Epithelial cell of alveolus of lung (primary cell): ENCODE results near the gene ADRM1. TPM values are rescaled to one million over a fixed set of nuclear protein-coding genes. Genes with fewer than 3 reads are reported as not detected.

Experiments
- total RNA-seq: library from RNA; depleted of rRNA; stranded (reverse); fragments of >200 nt; gene quantifications from 2 replicates; pipeline ENCODE4 v1.2.1, GENCODE V29; 2015

The ADRM1 gene, protein sequence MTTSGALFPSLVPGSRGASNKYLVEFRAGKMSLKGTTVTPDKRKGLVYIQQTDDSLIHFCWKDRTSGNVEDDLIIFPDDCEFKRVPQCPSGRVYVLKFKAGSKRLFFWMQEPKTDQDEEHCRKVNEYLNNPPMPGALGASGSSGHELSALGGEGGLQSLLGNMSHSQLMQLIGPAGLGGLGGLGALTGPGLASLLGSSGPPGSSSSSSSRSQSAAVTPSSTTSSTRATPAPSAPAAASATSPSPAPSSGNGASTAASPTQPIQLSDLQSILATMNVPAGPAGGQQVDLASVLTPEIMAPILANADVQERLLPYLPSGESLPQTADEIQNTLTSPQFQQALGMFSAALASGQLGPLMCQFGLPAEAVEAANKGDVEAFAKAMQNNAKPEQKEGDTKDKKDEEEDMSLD
- total RNA-seq = 119 and 169 TPM in 2 replicates

DNA sequence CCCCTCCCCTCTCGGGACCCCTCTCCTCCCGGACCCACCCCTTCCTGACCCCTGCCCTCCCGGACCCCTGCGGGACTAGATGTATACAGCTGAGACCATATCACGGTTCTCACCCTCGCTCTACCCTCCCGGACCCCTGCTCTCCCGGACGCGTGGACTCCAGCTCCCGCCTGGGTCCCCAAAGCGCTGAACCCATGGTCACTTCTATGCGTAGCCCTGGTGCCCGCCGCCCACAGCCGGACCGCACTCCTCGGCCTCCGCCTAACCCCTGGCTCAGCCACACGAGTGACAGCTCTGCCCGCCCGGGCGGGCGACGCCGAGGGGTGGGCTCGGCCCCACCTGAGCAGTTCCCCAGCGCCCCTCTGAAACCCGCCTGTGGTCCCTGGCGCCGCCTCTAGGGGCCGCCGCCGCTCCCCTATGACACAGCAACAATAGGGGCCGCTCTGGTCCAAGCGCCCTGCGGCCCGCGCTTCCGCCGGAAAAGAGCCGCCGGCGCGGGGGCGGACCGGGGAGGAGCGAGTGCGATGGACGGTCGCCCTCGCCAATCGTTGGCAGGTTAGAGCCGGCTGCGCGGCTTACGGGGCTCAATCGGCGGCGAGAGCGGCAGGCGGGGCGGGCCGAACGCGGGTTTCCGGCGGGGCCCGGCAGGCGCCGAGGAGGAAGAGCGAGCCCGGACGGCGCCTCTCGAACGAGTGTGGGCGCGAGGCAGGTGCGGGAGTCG is at the start of gene ADRM1:
TSS of gene ADRM1 (plus strand) at position 657 of the 721 bp plus-strand sequence. CDS start 572 bp downstream, outside the sequence.

Other genes starting within 250 kb of the ADRM1 start
- gene TAF4, start 237.1 kb upstream of the ADRM1 start, total RNA-seq = 5.2 and 27.3 TPM in 2 replicates
- gene LSM14B, start 180.5 kb upstream of the ADRM1 start, total RNA-seq = 19.0 and 19.4 TPM in 2 replicates
- 315 and 482 TPM in 2 replicates for gene PSMA7, start 159.6 kb upstream of the ADRM1 start, total RNA-seq
- 4.8 and 11.9 TPM in 2 replicates for gene SS18L1, start 159.2 kb upstream of the ADRM1 start, total RNA-seq
- gene MTG2, start 120.0 kb upstream of the ADRM1 start, total RNA-seq = 16.2 and 40.8 TPM in 2 replicates
- gene HRH3, start 82.7 kb upstream of the ADRM1 start, total RNA-seq = not detected in 2 replicates
- gene OSBPL2, start 64.5 kb upstream of the ADRM1 start, total RNA-seq = 14.1 and 16.3 TPM in 2 replicates
- 36.6 and 74.3 TPM in 2 replicates for gene LAMA5, start 64.3 kb downstream of the ADRM1 start, total RNA-seq
- gene RPS21, start 84.1 kb downstream of the ADRM1 start, total RNA-seq = 1,933 and 5,001 TPM in 2 replicates
- 3.0 and 3.7 TPM in 2 replicates for gene CABLES2, start 104.3 kb downstream of the ADRM1 start, total RNA-seq
- under 0.01 TPM in 1 of 2 replicates, not detected in the other for gene RBBP8NL, start 124.5 kb downstream of the ADRM1 start, total RNA-seq
- 0.32 TPM in 1 of 2 replicates, not detected in the other for gene GATA5, start 173.0 kb downstream of the ADRM1 start, total RNA-seq